ENCODE data around the gene GRK3.
A peak's percentile ranks its signal among the peaks of the same experiment; 100 is the strongest.

GRK3 gene

GRCh38 chr22:25710501-25710900 lies 146.0 kb downstream of the GRK3 start:
- no peaks in the 10 kb centered on the region for H3K27me3 Mint-ChIP-seq
- no peak overlapping the region for H3K4me3 Mint-ChIP-seq
- no peak for ATAC-seq
- no peak overlapping the region for H3K27ac Mint-ChIP-seq
- H3K9me3 Mint-ChIP-seq = no peaks in the 10 kb centered on the region
- H3K4me1 Mint-ChIP-seq = peaks cover 5% of the 10 kb centered on the region
- no peak for DNase-seq
- H3K36me3 Mint-ChIP-seq (ENCODE audit: low read depth) = peaks cover 9% of the 10 kb centered on the region

GRCh38 chr22:25711491-25711890 lies 147.0 kb downstream of the GRK3 start:
- H3K9me3 Mint-ChIP-seq = no peaks in the 10 kb centered on the region
- no peak overlapping the region for H3K4me3 Mint-ChIP-seq
- H3K27me3 Mint-ChIP-seq = no peaks in the 10 kb centered on the region
- no peak overlapping the region for H3K27ac Mint-ChIP-seq
- no peak for DNase-seq
- H3K4me1 Mint-ChIP-seq = peaks cover 5% of the 10 kb centered on the region
- H3K36me3 Mint-ChIP-seq (ENCODE audit: low read depth) = peaks cover 9% of the 10 kb centered on the region
- ATAC-seq = no peak

GRCh38 chr22:25712661-25713400 lies 148.4 kb downstream of the GRK3 start:
- Mint-ChIP-seq H3K27ac (no peak overlapping the region), H3K4me1 (peaks cover 5% of the 10 kb centered on the region), H3K9me3 (no peaks in the 10 kb centered on the region), H3K27me3 (no peaks in the 10 kb centered on the region), H3K36me3 (ENCODE audit: low read depth) (peaks cover 6% of the 10 kb centered on the region), H3K4me3 (no peak overlapping the region)
- ATAC-seq (no peak), DNase-seq (no peak)

GRCh38 chr22:25714070-25714469 lies 149.6 kb downstream of the GRK3 start:
- no peak for ATAC-seq
- no peak for DNase-seq
- Mint-ChIP-seq H3K36me3 (ENCODE audit: low read depth) (peaks cover 6% of the 10 kb centered on the region), H3K4me3 (no peak overlapping the region), H3K9me3 (no peaks in the 10 kb centered on the region), H3K27me3 (no peaks in the 10 kb centered on the region), H3K4me1 (peaks cover 5% of the 10 kb centered on the region), H3K27ac (no peak overlapping the region)

GRCh38 chr22:25714739-25715138 lies 150.3 kb downstream of the GRK3 start:
- no peak for DNase-seq
- H3K27me3 Mint-ChIP-seq = no peaks in the 10 kb centered on the region
- H3K4me3 Mint-ChIP-seq = no peak overlapping the region
- no peaks in the 10 kb centered on the region for H3K9me3 Mint-ChIP-seq
- peaks cover 6% of the 10 kb centered on the region for H3K36me3 Mint-ChIP-seq (ENCODE audit: low read depth)
- peaks cover 4% of the 10 kb centered on the region for H3K4me1 Mint-ChIP-seq
- no peak for ATAC-seq
- H3K27ac Mint-ChIP-seq = no peak overlapping the region

- no peak for DNase-seq
- H3K36me3 Mint-ChIP-seq (ENCODE audit: low read depth) = peaks cover 6% of the 10 kb centered on the region
- no peak overlapping the region for H3K4me3 Mint-ChIP-seq
Observed at GRCh38 chr22:25716637-25717036, 152.2 kb downstream of the GRK3 start.

GRCh38 chr22:25718135-25718840 lies 153.8 kb downstream of the GRK3 start:
- Mint-ChIP-seq H3K4me1 (no peaks in the 10 kb centered on the region), H3K27me3 (no peaks in the 10 kb centered on the region), H3K4me3 (no peak overlapping the region), H3K9me3 (no peaks in the 10 kb centered on the region), H3K27ac (no peak overlapping the region), H3K36me3 (ENCODE audit: low read depth) (peaks cover 3% of the 10 kb centered on the region)
- ATAC-seq (no peak), DNase-seq (no peak)

More at GRCh38 chr22:25716637-25717036, 152.2 kb downstream of the GRK3 start:
- ATAC-seq = no peak
- no peaks in the 10 kb centered on the region for H3K9me3 Mint-ChIP-seq
- no peaks in the 10 kb centered on the region for H3K4me1 Mint-ChIP-seq
- no peaks in the 10 kb centered on the region for H3K27me3 Mint-ChIP-seq
- H3K27ac Mint-ChIP-seq = no peak overlapping the region

- Mint-ChIP-seq H3K4me3 (no peak overlapping the region), H3K9me3 (no peaks in the 10 kb centered on the region), H3K36me3 (ENCODE audit: low read depth) (no peaks in the 10 kb centered on the region), H3K27me3 (no peaks in the 10 kb centered on the region), H3K4me1 (peaks cover 5% of the 10 kb centered on the region), H3K27ac (no peak overlapping the region)
- ATAC-seq = no peak
- DNase-seq = no peak
Observed at GRCh38 chr22:25722223-25722622, 157.7 kb downstream of the GRK3 start.

GRCh38 chr22:25722626-25723025 lies 158.2 kb downstream of the GRK3 start:
- H3K27me3 Mint-ChIP-seq = no peaks in the 10 kb centered on the region
- no peaks in the 10 kb centered on the region for H3K36me3 Mint-ChIP-seq (ENCODE audit: low read depth)
- H3K9me3 Mint-ChIP-seq = no peaks in the 10 kb centered on the region
- H3K4me1 Mint-ChIP-seq = peaks cover 5% of the 10 kb centered on the region
- DNase-seq (no peak), ATAC-seq (no peak)
- H3K4me3 Mint-ChIP-seq = no peak overlapping the region
- no peak overlapping the region for H3K27ac Mint-ChIP-seq

GRCh38 chr22:25726241-25726640 lies 161.8 kb downstream of the GRK3 start:
- Mint-ChIP-seq H3K27ac (peak overlapping the region; percentile 19), H3K36me3 (ENCODE audit: low read depth) (no peaks in the 10 kb centered on the region), H3K27me3 (no peaks in the 10 kb centered on the region), H3K4me1 (peaks cover 5% of the 10 kb centered on the region), H3K9me3 (no peaks in the 10 kb centered on the region), H3K4me3 (no peak overlapping the region)
- DNase-seq (no peak), ATAC-seq (peak; percentile 52)

GRCh38 chr22:25728071-25728470 lies 163.6 kb downstream of the GRK3 start:
- Mint-ChIP-seq H3K9me3 (no peaks in the 10 kb centered on the region), H3K4me3 (no peak overlapping the region), H3K27ac (no peak overlapping the region), H3K4me1 (peaks cover 6% of the 10 kb centered on the region), H3K27me3 (no peaks in the 10 kb centered on the region), H3K36me3 (ENCODE audit: low read depth) (no peaks in the 10 kb centered on the region)
- no peak for ATAC-seq
- no peak for DNase-seq

- no peak overlapping the region for H3K4me3 Mint-ChIP-seq
- H3K27ac Mint-ChIP-seq = no peak overlapping the region
- H3K9me3 Mint-ChIP-seq = no peaks in the 10 kb centered on the region
Observed at GRCh38 chr22:25729016-25729995, 164.8 kb downstream of the GRK3 start.

GRCh38 chr22:25735650-25736049 lies 171.2 kb downstream of the GRK3 start:
- Mint-ChIP-seq H3K4me3 (peak overlapping the region; percentile 61), H3K4me1 (peaks cover 46% of the 10 kb centered on the region)
- DNase-seq = no peak

More at GRCh38 chr22:25729016-25729995, 164.8 kb downstream of the GRK3 start:
- H3K36me3 Mint-ChIP-seq (ENCODE audit: low read depth) = peaks cover 2% of the 10 kb centered on the region
- peaks cover 4% of the 10 kb centered on the region for H3K27me3 Mint-ChIP-seq
- peaks cover 10% of the 10 kb centered on the region for H3K4me1 Mint-ChIP-seq
- no peak for DNase-seq
- no peak for ATAC-seq

GRCh38 chr22:25736378-25737011 lies 172.0 kb downstream of the GRK3 start:
- ATAC-seq = peak; percentile 93
- peak overlapping the region; percentile 97 for H3K27ac Mint-ChIP-seq
- DNase-seq = peak; percentile 46

More at GRCh38 chr22:25735650-25736049, 171.2 kb downstream of the GRK3 start:
- Mint-ChIP-seq H3K9me3 (no peaks in the 10 kb centered on the region), H3K27me3 (peaks cover 4% of the 10 kb centered on the region), H3K27ac (peak overlapping the region; percentile 97), H3K36me3 (ENCODE audit: low read depth) (peaks cover 2% of the 10 kb centered on the region)
- ATAC-seq = no peak

More at GRCh38 chr22:25736378-25737011, 172.0 kb downstream of the GRK3 start:
- peaks cover 4% of the 10 kb centered on the region for H3K27me3 Mint-ChIP-seq
- H3K4me1 Mint-ChIP-seq = peaks cover 48% of the 10 kb centered on the region
- no peaks in the 10 kb centered on the region for H3K9me3 Mint-ChIP-seq
- H3K36me3 Mint-ChIP-seq (ENCODE audit: low read depth) = peaks cover 2% of the 10 kb centered on the region
- peak overlapping the region; percentile 61 for H3K4me3 Mint-ChIP-seq

All from activated naive CD8-positive, alpha-beta T cell treated with anti-CD3 and anti-CD28 coated beads, Interleukin-2, amount 50 U/mL, for 24 hours (primary cell).